ENCODE measurements around the gene ZBTB22.
A peak's percentile ranks its signal among the peaks of the same experiment; 100 is the strongest.

Gene ZBTB22

DNA sequence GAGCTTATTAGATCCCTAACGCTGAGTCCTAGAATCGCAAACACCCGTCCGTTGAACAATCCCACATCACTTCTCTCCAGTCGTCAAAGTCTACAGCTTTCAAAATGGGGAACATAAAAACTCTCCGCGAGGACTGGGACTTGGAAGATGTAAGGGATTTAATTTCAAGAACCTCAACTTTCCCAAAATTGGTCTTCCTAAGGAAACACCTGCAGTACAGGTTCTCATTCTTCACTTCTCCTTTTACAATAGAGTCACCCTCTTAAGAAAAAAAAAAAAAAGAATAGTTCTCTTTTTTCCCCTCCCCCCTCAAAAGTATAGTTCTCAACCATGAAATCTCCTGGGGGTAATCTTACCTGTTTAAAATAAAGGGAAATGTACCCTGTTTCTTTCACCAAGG, 6.6 kb upstream of the ZBTB22 start:
- DNase-seq (ENCODE audit: low spot score): no peak

- DNase-seq (ENCODE audit: low spot score): no peak
Observed at GRCh38 chr6:33323623-33323948, 6.0 kb upstream of the ZBTB22 start.

GRCh38 chr6:33321227-33321626, 3.7 kb upstream of the ZBTB22 start:
- no peak for DNase-seq (ENCODE audit: low spot score)

DNA sequence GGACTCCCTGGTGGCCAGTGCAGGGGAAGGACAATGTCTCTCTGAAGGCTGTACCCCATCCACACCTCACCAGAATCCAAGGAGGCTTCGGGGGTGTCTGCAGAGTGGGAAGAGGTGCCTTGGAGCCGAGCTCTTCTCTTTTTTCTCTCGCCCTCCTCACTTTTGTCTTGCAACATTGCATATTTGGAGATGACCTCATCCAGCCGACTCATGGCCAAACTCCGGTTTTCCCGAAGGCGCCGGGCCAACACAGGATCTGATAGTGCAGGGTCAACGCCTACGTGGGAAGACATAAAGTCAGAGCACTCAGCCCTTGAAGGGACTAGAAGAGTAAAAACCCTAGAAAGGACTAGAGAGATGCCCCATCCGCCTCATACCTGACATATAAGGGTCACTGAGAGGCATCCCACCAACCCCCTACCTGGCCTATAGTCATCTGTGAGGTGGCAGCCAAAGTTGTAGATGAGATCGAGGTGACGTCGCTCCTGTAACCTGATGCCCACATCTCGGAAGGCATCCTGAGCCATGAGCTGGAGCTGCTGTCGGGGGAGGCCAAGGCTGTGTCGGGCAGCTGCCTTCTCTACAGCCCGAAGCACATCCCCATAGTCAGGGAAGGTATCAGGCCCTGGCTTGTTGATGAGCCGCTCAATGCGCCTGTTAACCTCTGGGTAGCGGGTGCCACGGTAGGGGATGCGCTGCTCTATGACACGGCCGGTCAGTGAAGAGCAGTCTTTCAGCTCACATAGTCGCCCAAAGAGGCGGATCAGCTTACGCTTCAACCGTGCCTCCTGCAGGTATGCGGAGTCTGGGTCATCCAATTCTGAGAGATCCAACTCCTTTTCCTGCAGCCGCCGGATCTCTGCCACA, 3.0 kb upstream of the ZBTB22 start:
- DNase-seq (ENCODE audit: low spot score): peak; percentile 77

DNA sequence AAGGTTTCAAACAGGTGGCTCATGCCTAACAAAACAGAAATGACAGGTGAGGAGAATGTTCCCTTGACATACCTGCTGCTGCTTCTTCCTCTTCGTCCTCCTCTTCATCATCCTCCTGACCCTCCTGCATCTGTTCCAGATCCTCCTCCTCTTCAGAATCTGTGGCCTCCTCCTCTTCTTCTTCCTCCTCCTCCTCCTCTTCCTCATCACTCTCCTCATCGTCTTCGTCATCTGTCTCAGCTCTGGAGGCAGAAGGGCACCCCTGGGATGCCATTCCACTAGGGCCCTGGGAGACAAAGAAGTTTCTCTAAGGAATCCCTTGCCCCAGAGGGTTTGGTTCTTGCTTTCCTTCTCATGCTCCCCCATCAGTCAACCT, 2.4 kb upstream of the ZBTB22 start:
- DNase-seq (ENCODE audit: low spot score): no peak

DNA sequence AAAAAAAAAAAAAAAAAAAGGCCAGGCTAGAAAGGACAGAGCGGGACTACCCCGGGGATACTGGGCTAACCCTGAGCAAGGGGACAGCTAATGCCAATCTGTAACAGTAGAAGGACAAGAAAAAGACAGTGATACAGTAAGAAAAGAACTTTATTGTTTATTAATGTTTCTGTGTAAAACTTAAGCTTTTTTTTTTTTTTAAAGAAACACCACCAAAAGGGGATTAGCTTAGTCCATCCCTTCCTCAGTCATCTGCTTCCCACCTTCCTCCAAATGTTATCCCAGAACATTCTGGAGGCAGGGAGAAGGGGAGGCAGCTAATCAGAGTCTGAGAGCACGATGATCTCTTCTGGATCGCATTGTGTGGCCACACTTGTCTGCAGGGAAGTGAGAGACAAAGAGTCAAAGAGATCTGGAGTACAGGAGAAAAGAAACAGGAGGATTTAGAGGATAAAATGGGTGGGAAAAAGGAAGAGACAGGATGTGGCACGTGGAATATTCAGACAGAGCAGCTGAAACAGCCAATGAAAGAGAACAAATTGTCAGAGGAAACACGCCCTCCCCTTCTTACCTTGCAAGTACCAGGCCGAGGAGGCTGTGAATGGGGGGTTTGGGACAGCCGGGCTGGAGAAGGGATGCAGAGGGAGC, 1.0 kb upstream of the ZBTB22 start:
- no peak for DNase-seq (ENCODE audit: low spot score)

GRCh38 chr6:33317419-33317668, 200 bp downstream of the ZBTB22 start:
- DNase-seq (ENCODE audit: low spot score): peak; percentile 86

DNA sequence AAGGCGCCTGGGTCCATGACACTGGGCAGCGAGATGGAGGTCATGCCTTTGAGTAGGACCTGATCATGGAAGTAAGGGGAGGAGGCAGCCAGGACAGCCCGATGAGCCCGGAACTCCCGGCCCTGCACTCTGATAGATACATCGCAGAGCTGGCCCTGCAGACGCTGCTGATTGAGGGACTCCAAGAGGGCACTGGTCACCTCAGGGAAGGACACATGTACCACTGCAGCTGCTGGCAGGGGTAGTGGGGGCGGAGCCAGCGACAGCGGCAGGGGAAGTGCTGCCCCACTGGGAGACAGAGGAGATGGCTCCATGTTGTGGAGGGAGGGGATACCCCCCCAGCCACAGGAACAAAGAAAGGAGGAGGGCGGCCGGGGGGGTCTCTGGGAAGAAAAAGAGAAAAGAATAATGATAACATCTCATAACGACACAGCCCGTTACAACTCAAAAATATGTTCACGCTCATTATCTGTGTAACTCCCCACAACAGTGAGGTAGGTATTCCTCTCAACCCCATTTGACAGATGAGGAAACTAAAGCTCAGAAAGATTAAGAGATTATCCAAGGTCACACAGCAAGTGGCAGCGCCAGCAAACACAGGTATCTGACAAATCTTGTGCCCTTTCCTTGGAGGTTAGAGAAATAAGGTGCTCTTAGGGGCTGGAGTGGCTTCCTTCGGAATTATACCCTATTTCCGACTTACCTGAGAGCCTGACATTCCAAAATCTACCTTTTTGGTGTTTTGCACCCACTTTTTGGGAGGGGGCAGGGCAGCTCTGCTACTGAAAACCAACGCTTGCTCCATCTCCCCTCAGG, 733 bp downstream of the ZBTB22 start:
- DNase-seq (ENCODE audit: low spot score): no peak

DNA sequence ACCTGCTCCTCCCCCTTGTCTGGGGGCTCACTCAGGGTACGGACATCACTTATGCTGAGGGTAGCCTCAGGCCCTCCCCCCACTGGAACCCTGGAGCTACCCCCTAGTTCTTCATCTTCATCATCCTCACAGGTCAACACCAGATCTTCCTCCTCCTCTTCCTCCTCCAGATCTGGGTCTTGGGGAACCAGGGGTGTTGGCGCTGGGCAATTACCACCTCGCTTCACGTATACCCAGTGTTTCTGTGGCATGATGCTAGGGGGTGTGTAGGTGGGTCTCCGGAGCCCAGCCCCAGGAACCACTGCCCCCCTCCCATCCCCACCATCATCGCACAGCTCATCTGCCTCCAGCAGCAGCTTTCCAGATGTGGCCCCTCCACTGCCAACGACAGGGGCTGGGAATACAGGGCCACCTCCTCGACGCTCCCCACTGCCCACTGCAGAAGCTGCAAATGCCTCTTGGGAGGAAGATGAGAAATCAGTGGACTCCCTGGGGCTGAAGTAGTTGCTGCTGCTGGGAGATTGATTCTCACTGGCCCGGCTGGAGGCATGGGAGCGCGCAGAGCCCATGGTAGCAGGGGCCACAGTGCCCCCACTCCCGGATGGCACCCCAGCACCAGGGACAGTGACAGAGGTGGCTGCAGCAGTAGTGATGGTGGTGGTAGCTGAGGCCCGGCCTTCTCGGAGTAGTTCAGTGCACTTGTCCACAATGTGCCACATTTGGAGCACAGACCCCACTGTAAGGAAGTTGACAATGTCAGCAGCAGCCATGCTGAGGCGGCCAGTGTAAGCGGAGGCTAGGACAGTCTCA, 1.5 kb downstream of the ZBTB22 start:
- DNase-seq (ENCODE audit: low spot score): no peak

DNA sequence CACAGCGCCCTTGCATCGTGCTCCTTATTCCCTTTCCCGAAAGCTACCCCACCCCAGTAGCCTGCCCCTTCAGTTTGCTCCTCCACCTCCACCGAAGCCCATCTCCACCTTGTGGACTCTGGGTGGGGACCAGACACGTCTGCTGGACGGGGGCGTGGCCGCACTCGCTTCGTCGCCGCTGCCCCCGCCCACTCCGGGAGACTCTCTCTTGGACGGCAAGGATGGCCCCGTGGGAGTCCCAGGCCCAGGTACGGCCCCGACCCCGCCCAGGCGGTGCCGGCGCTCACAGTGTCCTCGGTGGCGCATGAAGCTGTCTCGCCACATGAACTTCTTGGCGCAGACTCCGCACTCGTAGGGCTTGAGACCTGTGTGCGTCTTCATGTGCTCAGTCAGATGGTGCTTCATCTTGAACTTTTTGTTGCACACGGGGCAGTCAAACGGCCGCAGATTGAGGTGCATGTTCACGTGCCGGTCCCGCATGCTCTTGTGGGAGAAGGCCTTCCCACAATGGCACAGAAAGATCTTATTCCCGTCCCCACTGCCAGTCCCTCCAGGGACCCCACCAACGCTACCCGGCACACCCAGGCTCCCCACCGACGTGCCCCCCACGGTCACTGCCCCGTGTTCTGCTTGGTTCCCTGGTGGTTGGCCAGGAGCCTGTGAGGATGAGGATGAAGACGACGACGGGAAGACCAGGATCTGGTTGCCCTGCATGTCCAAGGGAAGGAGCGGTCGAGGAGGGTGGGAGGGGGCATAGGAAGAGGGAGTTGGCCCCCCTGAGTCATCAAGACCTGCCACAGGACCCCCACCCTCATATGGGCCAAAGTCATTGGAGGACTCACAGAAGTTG, 2.4 kb downstream of the ZBTB22 start:
- no peak for DNase-seq (ENCODE audit: low spot score)

GRCh38 chr6:33314515-33314942, 3.0 kb downstream of the ZBTB22 start:
- DNase-seq (ENCODE audit: low spot score): peak; percentile 62

DNA sequence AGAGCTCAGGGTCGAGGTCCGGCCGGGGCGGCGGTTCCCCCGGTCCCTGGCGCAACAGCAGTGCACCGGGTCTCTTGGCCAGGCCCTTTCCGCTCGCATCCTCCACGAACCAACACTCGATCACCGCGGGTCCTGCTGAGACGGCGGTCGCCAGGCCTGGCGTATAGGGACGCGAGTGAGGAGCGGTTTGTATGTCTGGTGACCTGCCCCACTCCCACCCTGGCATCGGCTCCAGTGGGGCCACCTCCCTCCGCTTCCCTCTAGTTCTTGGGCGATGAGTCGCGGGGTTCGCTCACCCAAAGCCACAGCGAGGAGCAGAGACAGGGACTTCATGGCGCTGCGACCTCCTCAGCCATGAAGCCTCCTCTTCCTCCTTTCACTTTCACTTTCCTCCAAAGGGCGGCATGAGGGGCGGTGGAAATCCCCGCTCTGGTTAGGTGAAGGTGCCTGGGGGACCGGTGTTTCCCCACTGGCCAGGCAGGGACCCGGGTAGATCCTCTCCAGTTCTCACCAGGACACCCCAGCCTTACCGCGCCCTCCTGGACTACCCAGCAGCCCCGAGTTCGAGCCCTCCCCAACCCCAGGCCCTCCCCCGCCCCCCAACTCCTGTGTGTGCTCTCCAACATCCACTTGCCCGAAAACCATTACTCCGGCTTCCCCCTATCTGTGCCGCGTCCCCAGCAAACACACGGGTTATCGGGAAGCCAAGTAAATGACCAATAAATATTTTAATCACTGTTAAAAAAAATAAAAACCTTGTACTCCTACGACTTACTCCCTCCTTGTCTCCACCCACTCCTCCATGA, 3.6 kb downstream of the ZBTB22 start, which contains the start of gene TAPBP:
TSS of gene TAPBP (minus strand) at position 370 of the 806 bp plus-strand sequence. CDS start at position 333, 37 bp downstream.
- peak; percentile 50 for DNase-seq (ENCODE audit: low spot score)

DNA sequence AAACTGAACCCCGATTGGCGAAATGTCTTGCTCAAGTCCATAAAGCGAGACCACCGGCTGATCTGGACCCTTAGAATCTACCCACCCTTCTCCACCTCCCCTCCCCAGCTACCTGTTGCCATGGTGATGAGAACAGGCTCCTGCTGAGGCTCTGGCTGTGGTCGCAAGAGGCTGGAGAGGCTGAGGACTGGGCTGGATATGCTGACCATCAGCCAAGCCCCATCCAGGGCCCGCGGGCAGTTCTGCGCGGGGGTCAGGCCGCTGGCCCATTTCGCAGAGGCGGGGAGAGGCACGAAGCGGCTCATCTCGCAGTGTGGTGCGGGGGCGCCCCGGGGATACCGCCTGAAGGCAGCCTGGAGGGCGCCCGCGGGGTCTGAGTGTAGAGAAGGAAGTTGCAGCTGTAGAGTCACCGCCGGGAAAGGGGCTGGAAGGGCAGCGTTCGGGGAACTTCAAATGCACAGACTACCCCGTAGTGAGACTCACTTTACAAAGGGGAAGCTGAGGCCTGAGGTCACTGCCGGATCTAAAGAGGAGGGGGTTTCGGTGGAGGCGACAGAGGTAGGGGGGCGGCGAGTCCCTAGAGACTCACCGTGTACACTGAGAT, 4.3 kb downstream of the ZBTB22 start:
- DNase-seq (ENCODE audit: low spot score): peak; percentile 27

DNA sequence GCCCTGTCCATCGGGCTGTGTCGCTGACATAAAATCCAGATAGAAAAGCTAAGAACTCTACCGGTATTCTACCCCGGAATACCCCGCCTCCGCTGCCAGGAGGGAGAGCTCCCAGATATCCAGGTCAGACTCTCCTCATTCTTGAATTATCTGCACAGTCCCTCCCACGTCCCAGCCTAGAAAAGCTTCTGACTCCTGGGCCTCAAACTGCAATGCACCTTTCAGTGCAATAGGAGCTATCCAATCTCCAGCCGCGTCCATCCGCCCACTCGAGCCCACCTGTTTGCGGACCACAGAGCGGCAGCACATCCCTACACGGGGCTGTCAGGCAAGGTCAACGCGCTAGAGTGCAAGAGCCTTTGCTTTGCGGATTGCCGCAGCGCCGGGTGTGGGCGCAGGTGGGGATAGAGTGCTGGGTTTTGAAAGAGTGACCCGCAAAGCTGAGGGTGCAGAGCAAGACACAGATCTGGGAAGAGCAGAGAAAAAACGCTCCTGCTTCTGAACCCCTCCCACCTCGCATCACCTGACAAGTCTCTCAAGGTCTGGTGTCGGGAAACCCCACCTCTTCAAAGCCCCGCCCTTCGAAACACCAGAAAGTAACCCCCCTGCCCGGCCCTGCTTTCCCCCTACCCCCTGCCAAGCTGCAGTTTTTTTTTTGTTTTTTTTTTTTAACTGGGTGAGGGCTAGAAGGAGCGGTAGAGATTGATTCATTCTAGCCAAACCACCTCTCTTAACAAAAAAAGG, 5.0 kb downstream of the ZBTB22 start:
- peak; percentile 50 for DNase-seq (ENCODE audit: low spot score)

DNA sequence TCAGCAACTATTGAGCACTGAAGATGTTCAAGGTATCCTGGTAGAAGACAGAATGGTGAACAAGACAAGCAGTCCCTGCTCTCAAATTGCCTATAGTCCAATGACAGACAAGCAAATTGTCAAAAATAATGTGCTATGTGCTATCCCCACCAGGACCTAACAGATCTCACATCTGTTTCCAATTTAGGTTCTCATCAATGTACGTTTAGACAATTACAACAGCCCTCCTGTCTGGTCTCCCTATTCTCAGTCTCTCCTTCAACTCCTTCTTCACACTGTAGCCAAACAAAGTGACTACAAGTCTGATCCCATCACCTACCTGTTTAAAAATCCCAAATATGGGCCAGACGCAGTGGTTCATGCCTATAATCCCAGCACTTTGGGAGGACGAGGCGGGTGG, 11.2 kb downstream of the ZBTB22 start:
- no peak for DNase-seq (ENCODE audit: low spot score)

GRCh38 chr6:33305052-33305451, 12.5 kb downstream of the ZBTB22 start:
- DNase-seq (ENCODE audit: low spot score): no peak

GRCh38 chr6:33304216-33304615, 13.3 kb downstream of the ZBTB22 start:
- DNase-seq (ENCODE audit: low spot score): no peak

DNA sequence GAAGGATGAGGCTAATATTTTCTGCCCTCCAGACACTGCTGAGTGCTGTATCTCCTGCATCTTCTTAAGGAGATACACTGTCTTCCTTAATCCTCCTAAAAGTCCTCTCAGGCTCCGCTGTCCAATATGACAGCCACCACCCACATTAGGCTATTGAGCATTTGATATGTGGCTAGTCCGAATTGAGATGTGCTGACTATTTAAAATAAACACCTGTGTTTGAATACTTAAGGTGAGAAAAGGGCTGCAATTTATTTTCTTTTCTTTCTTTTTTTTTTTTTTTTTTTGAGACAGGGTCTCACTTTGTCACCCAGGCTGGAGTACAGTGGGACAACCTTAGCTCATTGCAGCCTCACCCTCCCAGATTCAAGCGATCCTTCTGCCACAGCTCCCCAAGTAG, 15.7 kb downstream of the ZBTB22 start:
- DNase-seq (ENCODE audit: low spot score): no peak

DNA sequence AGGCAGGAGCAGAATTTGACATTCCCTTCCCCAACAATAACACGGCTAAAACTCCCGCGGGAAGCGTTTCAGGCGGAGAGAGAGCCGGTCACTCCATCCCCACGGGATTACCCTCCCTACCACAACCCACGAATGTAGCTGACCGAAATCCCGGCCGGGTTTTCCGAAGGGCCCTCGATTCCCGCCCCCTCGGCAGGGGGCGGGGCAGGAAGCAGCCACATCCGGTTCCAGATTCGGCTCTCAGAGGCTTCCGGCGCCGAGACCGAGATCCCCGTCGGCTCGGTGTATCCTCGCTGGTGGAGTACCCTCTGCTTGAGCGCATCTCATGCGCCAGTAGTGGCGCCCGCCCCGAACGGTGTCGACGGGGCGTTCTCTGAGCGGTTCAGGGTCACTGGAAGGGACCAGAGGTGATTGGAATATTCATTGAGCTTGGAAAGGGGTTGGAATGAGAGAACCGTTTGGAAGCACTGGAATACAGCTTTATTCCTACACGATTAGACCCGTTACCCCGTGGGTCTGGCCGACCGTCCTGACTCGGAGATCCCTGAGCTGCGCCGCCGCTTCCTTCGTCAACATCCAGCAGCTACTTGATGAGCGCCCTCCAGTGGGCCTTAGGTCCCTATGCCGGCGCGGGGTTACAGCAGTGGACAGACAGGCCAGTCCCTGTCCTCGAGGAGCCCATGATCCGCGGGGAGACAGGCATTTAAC, 18.2 kb downstream of the ZBTB22 start:
- DNase-seq (ENCODE audit: low spot score): peak; percentile 90
